Thyroid gland (tissue), 4 donors: ENCODE data around the gene DNAH8. TPM values are rescaled to one million over a fixed set of nuclear protein-coding genes. Genes with fewer than 3 reads are reported as not detected.

Source experiments
- DNase-seq, 2 donors: peaks; one replicate each; pipeline ENCODE4 v3.0.0-alpha.2; 2019
- H3K27ac ChIP-seq, 3 donors: fragments of 200-600 bp; sonication (generic); 1 replicate in 2 of 3; 2 replicates in 1 of 3; pipeline ENCODE4 v1.5.1; 2016 to 2019; ENCODE audit warnings: mild to moderate bottlenecking in 1 of 3, moderate library complexity in 1 of 3
- H3K27me3 ChIP-seq: fragments of 200-600 bp; sonication (generic); one replicate; pipeline ENCODE4 v1.5.1; 2019
- H3K36me3 ChIP-seq, 2 donors: fragments of 200-600 bp; sonication (generic); one replicate each; pipeline ENCODE4 v1.5.1; 2016 to 2019
- H3K4me1 ChIP-seq, 2 donors: fragments of 200-600 bp; sonication (generic); one replicate each; pipeline ENCODE4 v1.5.1; 2017 to 2019
- H3K4me3 ChIP-seq, 3 donors: fragments of 200-600 bp; sonication (generic); replicated peaks in 1 of 3; 1 replicate in 2 of 3; 2 replicates in 1 of 3; pipeline ENCODE4 v1.5.1; 2016; ENCODE audit warnings: mild to moderate bottlenecking in 1 of 3
- H3K9me3 ChIP-seq: fragments of 200-600 bp; sonication (generic); one replicate; pipeline ENCODE4 v1.5.1; 2017
- POLR2A ChIP-seq, 2 donors: fragments of 450-650 bp; IDR thresholded peaks; one replicate each; pipeline ENCODE4 v1.6.1; 2017; ENCODE audit warnings: antibody characterized with exemption in 2 of 2, mild to moderate bottlenecking in 2 of 2, moderate library complexity in 1 of 2
- WGBS, 2 donors: methylation state at CpG; one replicate each; pipeline ENCODE4 v1.1.5; 2017; 5-methylcytosine and 5-hydroxymethylcytosine counted together
- intact Hi-C: fragments of 100-400 bp; cut with DNase I; formaldehyde crosslinking; loops from one replicate; pipeline ENCODE4 v1.15.1; 2023
- total RNA-seq, 4 donors: library from RNA; depleted of rRNA; stranded (reverse); fragments of >200 nt; gene quantifications; one replicate each; pipeline ENCODE4 v1.2.3, GENCODE V29; 2016
- TF ChIP-seq, protein P1 (sequence below), 6 experiments: fragments of 200-600 bp in 3 of 6; fragments of 450-650 bp in 3 of 6; sonication (generic) in 3 of 6; IDR thresholded peaks; one replicate each; pipeline ENCODE4 v1.5.1; 2016 to 2019; ENCODE audit warnings: antibody characterized with exemption in 6 of 6, mild to moderate bottlenecking in 2 of 6, inconsistent platforms in 1 of 6, moderate library complexity in 1 of 6

The DNAH8 gene
- total RNA-seq, 4 donors from 2014 or later = 0.04 to 4.8 (median 0.12) TPM

DNA sequence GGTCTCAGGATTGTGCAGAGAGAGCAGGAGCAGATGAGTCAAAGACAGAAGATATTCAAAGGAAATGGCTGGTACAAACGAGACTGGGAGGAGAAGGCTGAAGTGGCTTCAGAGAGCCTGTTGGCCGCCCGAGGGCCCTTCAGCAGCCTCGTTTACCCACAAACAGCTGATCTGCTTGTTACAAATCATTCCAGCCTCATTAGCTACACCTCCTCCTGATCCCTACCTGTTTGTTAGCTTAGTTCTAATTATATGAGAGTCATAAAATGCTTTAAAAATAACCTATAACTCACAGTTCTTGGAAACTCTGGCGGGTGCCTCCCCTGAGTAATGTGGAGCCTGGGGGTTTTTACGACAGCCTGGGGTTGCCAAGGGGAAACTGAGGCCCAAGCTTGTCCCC lies 346.1 kb downstream of the DNAH8 start:
- Histone ChIP-seq H3K4me1 (no peaks in the 10 kb centered on the region), H3K27me3 (no peaks in the 10 kb centered on the region), H3K36me3 (no peaks in the 10 kb centered on the region), H3K4me3 (no peak overlapping the region), H3K9me3 (no peaks in the 10 kb centered on the region), H3K27ac (no peak overlapping the region)
- DNase-seq = no peak
- no peak for TF ChIP-seq POLR2A (IDR thresholded peaks at IDR 0.05)
- TF ChIP-seq, protein P1, sequence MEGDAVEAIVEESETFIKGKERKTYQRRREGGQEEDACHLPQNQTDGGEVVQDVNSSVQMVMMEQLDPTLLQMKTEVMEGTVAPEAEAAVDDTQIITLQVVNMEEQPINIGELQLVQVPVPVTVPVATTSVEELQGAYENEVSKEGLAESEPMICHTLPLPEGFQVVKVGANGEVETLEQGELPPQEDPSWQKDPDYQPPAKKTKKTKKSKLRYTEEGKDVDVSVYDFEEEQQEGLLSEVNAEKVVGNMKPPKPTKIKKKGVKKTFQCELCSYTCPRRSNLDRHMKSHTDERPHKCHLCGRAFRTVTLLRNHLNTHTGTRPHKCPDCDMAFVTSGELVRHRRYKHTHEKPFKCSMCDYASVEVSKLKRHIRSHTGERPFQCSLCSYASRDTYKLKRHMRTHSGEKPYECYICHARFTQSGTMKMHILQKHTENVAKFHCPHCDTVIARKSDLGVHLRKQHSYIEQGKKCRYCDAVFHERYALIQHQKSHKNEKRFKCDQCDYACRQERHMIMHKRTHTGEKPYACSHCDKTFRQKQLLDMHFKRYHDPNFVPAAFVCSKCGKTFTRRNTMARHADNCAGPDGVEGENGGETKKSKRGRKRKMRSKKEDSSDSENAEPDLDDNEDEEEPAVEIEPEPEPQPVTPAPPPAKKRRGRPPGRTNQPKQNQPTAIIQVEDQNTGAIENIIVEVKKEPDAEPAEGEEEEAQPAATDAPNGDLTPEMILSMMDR (IDR thresholded peaks at IDR 0.05) = no peak
- intact Hi-C loops = no loop called here
- 64 to 66% methylated on average over 6 of the region's 6 CpGs for WGBS, 2 donors

DNA sequence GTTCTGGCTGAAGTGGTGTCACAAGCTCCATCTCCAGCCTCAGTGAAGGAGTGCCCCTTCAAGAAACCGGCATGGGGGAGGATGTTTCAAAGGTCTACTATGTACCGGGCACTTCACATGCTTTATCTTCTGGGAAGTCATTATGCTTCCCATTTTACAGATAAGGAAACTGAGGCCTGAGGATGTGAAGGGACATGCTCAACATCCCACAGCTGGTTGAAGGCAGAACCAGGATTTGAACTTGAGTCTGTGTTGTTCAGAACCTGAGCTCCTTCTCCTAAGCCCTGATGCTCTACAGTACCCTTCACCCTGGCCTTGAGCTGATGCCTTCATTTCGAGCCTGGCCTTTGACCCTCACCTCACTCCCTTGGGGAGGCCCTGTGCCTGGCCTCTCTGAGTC lies 346.5 kb downstream of the DNAH8 start:
- Histone ChIP-seq H3K9me3 (no peaks in the 10 kb centered on the region), H3K4me1 (no peaks in the 10 kb centered on the region), H3K4me3 (no peak overlapping the region), H3K27ac (no peak overlapping the region), H3K27me3 (no peaks in the 10 kb centered on the region), H3K36me3 (no peaks in the 10 kb centered on the region)
- TF ChIP-seq POLR2A (IDR thresholded peaks at IDR 0.05) = no peak
- TF ChIP-seq, protein P1 (IDR thresholded peaks at IDR 0.05) = no peak
- no peak for DNase-seq
- WGBS, 2 donors = 78 to 83% methylated on average over 3 of the region's 3 CpGs
- intact Hi-C loops = no loop called here

GRCh38 chr6:39062014-39062740 lies 347.1 kb downstream of the DNAH8 start:
- H3K27ac ChIP-seq = no peak overlapping the region
- no peaks in the 10 kb centered on the region for H3K27me3 ChIP-seq
- H3K9me3 ChIP-seq = no peaks in the 10 kb centered on the region
- WGBS, 2 donors = 60 to 64% methylated on average over 9 to 10 of the region's 10 CpGs
- H3K4me3 ChIP-seq = no peak overlapping the region
- no peaks in the 10 kb centered on the region for H3K36me3 ChIP-seq
- intact Hi-C loops = no loop called here
- no peaks in the 10 kb centered on the region for H3K4me1 ChIP-seq
- TF ChIP-seq, protein P1 (IDR thresholded peaks at IDR 0.05) = no peak
- no peak for TF ChIP-seq POLR2A (IDR thresholded peaks at IDR 0.05)
- no peak for DNase-seq

DNA sequence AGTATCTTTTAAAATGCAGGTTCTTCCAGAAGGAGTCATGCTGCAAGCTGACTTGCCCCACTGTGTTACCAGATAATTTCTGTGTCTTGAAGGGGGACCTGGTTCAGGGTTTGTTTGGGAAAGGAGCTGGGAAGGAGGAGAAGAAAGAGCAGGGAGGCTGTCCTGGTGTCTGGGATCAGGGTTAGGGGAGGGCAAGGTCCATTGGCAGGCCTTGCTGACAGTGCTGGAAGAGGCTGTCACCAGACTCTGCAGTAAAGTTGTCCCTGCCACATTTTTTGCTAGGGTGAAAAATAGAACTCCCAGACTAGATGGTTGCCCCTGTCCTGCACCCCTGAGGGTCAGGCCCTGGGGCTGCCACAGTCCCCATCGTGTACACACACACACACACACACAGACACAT lies 348.4 kb downstream of the DNAH8 start:
- no peaks in the 10 kb centered on the region for H3K36me3 ChIP-seq
- WGBS, 2 donors = 61 to 68% methylated on average over 1 of the region's 1 CpG
- H3K27me3 ChIP-seq = no peaks in the 10 kb centered on the region
- DNase-seq = no peak
- no peaks in the 10 kb centered on the region for H3K4me1 ChIP-seq
- no peak overlapping the region for H3K4me3 ChIP-seq
- intact Hi-C loops = no loop called here
- no peak overlapping the region for H3K27ac ChIP-seq
- TF ChIP-seq POLR2A (IDR thresholded peaks at IDR 0.05) = no peak
- TF ChIP-seq, protein P1 (IDR thresholded peaks at IDR 0.05) = no peak
- no peaks in the 10 kb centered on the region for H3K9me3 ChIP-seq

DNA sequence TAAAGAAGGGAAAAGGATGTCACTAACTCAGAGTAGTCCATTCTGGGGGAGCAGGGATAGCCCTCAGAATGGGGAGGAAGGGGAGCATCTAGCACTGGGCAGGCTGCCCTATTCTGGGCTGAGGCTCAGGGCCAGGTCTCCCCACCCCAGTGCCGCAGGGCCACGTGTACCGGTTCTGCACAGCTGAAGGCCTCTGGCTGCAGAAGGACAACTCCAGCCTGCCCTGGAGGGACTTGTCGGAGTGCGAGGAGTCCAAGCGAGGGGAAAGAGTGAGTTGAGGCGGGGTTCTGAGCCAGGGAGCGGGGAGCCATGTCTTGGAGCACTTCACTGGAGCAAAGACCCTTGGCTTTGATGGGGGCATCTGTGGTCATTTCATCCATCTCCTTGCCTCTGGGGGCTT lies 350.4 kb downstream of the DNAH8 start:
- H3K27ac ChIP-seq = no peak overlapping the region
- WGBS, 2 donors = 88 to 89% methylated on average over 8 of the region's 8 CpGs

More for the DNA sequence above, 350.4 kb downstream of the DNAH8 start:
- Histone ChIP-seq H3K4me3 (no peak overlapping the region), H3K4me1 (no peaks in the 10 kb centered on the region), H3K27me3 (no peaks in the 10 kb centered on the region), H3K9me3 (no peaks in the 10 kb centered on the region), H3K36me3 (no peaks in the 10 kb centered on the region)
- no peak for DNase-seq
- TF ChIP-seq, protein P1 (IDR thresholded peaks at IDR 0.05) = no peak
- no peak for TF ChIP-seq POLR2A (IDR thresholded peaks at IDR 0.05)
- intact Hi-C loops = no loop called here
